CD4-positive, CD25-positive, alpha-beta regulatory T cell (primary cell): ENCODE results near the gene CHID1. TPM values are rescaled to one million over a fixed set of nuclear protein-coding genes. Genes with fewer than 3 reads are reported as not detected.
A peak's percentile ranks its signal among the peaks of the same experiment; 100 is the strongest.

Experiments
- ATAC-seq, 2 donors: fragments of 150-1000 bp; cut with Tn5 transposase; one replicate each; pipeline ENCODE4 v1.10.0; 2021; ENCODE audit warnings: low read depth in 2 of 2, moderate number of reproducible peaks in 2 of 2, moderate library complexity in 1 of 2
- DNase-seq, 3 donors: peaks; one replicate each; pipeline versions ENCODE4 v3.0.0 to v3.0.0-alpha.2; 2012 to 2022; ENCODE audit warnings: mixed read lengths in 1 of 3
- H3K27ac ChIP-seq: one replicate; pipeline ENCODE4 v1.7.0; 2013; ENCODE audit warnings: mild to moderate bottlenecking, low read length; ENCODE audit not compliant: insufficient read depth, poor library complexity, severe bottlenecking
- H3K27me3 ChIP-seq: one replicate; pipeline ENCODE4 v1.7.0; 2013; ENCODE audit warnings: low read length; ENCODE audit not compliant: control insufficient read depth, insufficient read depth
- H3K36me3 ChIP-seq: one replicate; pipeline ENCODE4 v1.7.0; 2013; ENCODE audit warnings: mild to moderate bottlenecking, low read length, moderate library complexity; ENCODE audit not compliant: control insufficient read depth, insufficient read depth
- H3K4me1 ChIP-seq: 2 replicates; pipeline ENCODE4 v1.7.0; 2013; ENCODE audit warnings: mild to moderate bottlenecking, low read length; ENCODE audit not compliant: insufficient read depth, control insufficient read depth, poor library complexity, severe bottlenecking
- H3K4me3 ChIP-seq: one replicate; pipeline ENCODE4 v1.7.0; 2013; ENCODE audit warnings: low read depth, mild to moderate bottlenecking, low read length, moderate library complexity
- H3K9me3 ChIP-seq, 2 experiments: 1 replicate in 1 of 2; 2 replicates in 1 of 2; pipeline ENCODE4 v1.7.0; 2013; ENCODE audit warnings: low read length in 2 of 2, mild to moderate bottlenecking in 1 of 2, moderate library complexity in 1 of 2; ENCODE audit not compliant: control insufficient read depth in 2 of 2
- H3K27ac Mint-ChIP-seq, 3 donors: one replicate each; pipeline ENCODE4 v1.8.0; 2020 to 2022; ENCODE audit warnings: mild to moderate bottlenecking in 3 of 3, mixed read lengths in 3 of 3, moderate library complexity in 2 of 3
- H3K27me3 Mint-ChIP-seq: one replicate; pipeline ENCODE4 v1.8.0; 2022; ENCODE audit warnings: mild to moderate bottlenecking, mixed read lengths
- H3K36me3 Mint-ChIP-seq: one replicate; pipeline ENCODE4 v1.8.0; 2020; ENCODE audit warnings: mixed read lengths
- H3K4me1 Mint-ChIP-seq, 4 donors: one replicate each; pipeline ENCODE4 v1.8.0; 2020 to 2022; ENCODE audit warnings: mixed read lengths in 4 of 4, mild to moderate bottlenecking in 1 of 4
- H3K4me3 Mint-ChIP-seq, 4 donors: one replicate each; pipeline ENCODE4 v1.8.0; 2020 to 2022; ENCODE audit warnings: mild to moderate bottlenecking in 4 of 4, mixed read lengths in 4 of 4, moderate library complexity in 3 of 4
- H3K9me3 Mint-ChIP-seq, 7 donors: one replicate each; pipeline ENCODE4 v1.8.0; 2020 to 2022; ENCODE audit warnings: mixed read lengths in 7 of 7, mild to moderate bottlenecking in 3 of 7, moderate library complexity in 2 of 7
- polyA plus RNA-seq, 4 donors: library from polyadenylated mRNA; unstranded; fragments of 300-500 nt; fragmentation: Illumina TruSeq; gene quantifications; one replicate each; pipeline ENCODE4 v1.2.3, GENCODE V29; 2021
- total RNA-seq: library from RNA; stranded (reverse); gene quantifications from one replicate; pipeline ENCODE4 v1.2.3, GENCODE V29; 2022

CHID1 gene
- total and polyA plus RNA-seq, 5 donors from 2014 or later: 28.7 to 50.6 (median 46.5) TPM

DNA sequence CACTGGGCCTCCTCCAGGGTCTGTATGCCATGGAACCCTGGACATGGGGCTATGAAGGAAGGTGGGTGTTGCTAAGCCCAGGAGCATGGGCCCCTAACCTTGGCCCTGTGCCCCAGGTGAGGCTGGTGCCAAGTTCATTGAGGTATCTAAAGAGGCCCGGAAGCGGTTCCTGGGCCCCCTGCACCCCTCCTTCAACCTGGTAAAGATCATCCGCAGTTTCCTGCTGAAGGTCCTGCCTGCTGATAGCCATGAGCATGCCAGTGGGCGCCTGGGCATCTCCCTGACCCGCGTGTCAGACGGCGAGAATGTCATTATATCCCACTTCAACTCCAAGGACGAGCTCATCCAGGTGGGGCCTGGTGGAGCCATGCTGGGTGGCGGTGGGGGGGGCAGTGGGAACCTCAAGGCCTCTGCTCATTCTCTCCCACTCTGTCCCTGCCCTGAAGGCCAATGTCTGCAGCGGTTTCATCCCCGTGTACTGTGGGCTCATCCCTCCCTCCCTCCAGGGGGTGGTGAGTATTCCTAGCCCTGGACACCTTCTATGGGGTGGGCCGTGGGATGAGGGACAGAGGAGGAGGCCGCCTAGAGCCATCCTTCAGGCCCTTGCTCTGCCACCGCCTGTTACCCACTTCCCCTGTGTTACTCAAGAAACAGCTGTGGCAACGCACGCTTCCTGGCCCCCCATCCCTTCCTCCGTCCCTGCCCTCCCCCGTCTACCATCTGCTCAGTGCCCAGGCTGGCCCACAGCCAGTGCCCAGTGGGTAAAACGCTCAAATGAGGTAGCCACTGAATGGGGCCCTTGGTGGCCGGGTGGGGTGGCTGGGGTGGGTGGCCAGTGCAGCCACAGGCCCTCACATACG lies 88.9 kb downstream of the CHID1 start:
- Mint-ChIP-seq H3K4me1 (peaks cover 0 to 32% (median 10%) of the 10 kb centered on the region in 4 donors), H3K27ac (no peak overlapping the region), H3K4me3 (peak overlapping the region; percentile 90 to 95 (median 92)), H3K27me3 (peaks cover 6% of the 10 kb centered on the region), H3K9me3 (no peaks in the 10 kb centered on the region), H3K36me3 (peaks cover 10% of the 10 kb centered on the region)
- Histone ChIP-seq H3K36me3 (peaks cover 10% of the 10 kb centered on the region), H3K27me3 (no peaks in the 10 kb centered on the region), H3K9me3 (no peaks in the 10 kb centered on the region), H3K27ac (no peak overlapping the region), H3K4me3 (no peak overlapping the region), H3K4me1 (peaks cover 30% of the 10 kb centered on the region)
- DNase-seq (no peak), ATAC-seq (no peak)

DNA sequence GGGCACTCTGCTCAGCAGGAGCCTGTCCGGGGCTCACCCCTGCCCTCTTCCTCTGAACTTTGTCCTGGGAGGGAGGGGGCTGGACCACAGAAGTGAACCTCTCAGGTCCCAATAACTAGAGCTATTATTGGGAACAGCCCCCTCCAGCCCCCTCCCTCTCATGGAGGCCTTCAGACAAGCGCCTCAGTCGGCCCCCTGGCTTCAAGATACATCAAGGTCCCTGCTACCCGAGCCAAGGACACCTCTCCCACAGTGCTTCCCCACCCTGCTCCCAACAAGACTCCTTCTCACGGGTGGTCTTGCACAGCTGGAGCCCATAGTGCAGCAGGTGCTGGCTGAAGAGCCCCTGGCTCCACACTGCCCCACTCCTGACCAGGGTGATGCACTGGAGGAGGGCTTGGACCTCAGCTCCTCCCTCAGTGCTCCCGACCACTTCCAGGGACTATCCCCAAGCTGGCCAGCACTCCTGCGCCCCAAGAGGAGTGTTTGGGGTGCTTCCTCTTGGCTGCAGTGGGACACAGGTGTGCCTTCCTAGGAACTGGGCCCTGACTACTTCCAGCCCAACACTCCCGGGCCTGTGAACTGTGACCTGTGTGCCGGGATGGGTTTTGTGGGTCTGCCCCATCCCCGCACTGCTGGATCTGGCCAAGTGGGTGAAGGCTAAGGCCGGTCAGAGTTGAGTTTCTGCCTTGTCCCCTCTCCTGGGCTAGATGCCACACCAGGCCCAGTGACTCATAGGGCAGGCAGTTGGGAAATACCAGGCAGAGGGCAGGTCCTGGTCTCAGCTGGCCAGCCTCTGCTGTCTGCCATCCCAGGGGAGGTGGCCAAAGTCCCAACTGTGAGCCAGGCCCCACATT lies 89.7 kb downstream of the CHID1 start:
- H3K36me3 ChIP-seq: peaks cover 10% of the 10 kb centered on the region
- Mint-ChIP-seq H3K4me3 (peak overlapping the region; percentile 90 to 95 (median 92)), H3K36me3 (peaks cover 10% of the 10 kb centered on the region), H3K27me3 (no peaks in the 10 kb centered on the region), H3K4me1 (peaks cover 0 to 27% (median 8%) of the 10 kb centered on the region in 4 donors), H3K27ac (peak overlapping the region in 2 of 3 donors; percentile 59 to 75), H3K9me3 (no peaks in the 10 kb centered on the region)
- peak overlapping the region; percentile 96 for H3K27ac ChIP-seq
- H3K4me1 ChIP-seq: peaks cover 21% of the 10 kb centered on the region
- no peaks in the 10 kb centered on the region for H3K9me3 ChIP-seq
- no peaks in the 10 kb centered on the region for H3K27me3 ChIP-seq
- peak overlapping the region; percentile 55 for H3K4me3 ChIP-seq
- ATAC-seq (no peak), DNase-seq (no peak)

- Mint-ChIP-seq H3K4me3 (peak overlapping the region; percentile 90 to 95 (median 92)), H3K9me3 (no peaks in the 10 kb centered on the region), H3K36me3 (peaks cover 7% of the 10 kb centered on the region), H3K27me3 (no peaks in the 10 kb centered on the region), H3K27ac (peak overlapping the region; percentile 75 to 95 (median 90)), H3K4me1 (peaks cover 0 to 27% (median 8%) of the 10 kb centered on the region in 4 donors)
- peaks cover 21% of the 10 kb centered on the region for H3K4me1 ChIP-seq
- peak; percentile 95 to 98 (median 96) for DNase-seq
- no peaks in the 10 kb centered on the region for H3K27me3 ChIP-seq
- peak overlapping the region; percentile 55 for H3K4me3 ChIP-seq
- H3K9me3 ChIP-seq: no peaks in the 10 kb centered on the region
- H3K27ac ChIP-seq: peak overlapping the region; percentile 96
- ATAC-seq: peak; percentile 77 to 82
- peaks cover 10% of the 10 kb centered on the region for H3K36me3 ChIP-seq
Observed at GRCh38 chr11:819943-820649, 90.5 kb downstream of the CHID1 start.

GRCh38 chr11:819129-819931 lies 91.3 kb downstream of the CHID1 start:
- Mint-ChIP-seq H3K36me3 (peaks cover 4% of the 10 kb centered on the region), H3K9me3 (no peaks in the 10 kb centered on the region), H3K27ac (peak overlapping the region in 2 of 3 donors; percentile 75 to 90), H3K27me3 (no peaks in the 10 kb centered on the region), H3K4me3 (peak overlapping the region; percentile 90 to 95 (median 92)), H3K4me1 (peaks cover 0 to 25% (median 7%) of the 10 kb centered on the region in 4 donors)
- DNase-seq (peak; percentile 89 to 93 (median 92)), ATAC-seq (peak; percentile 73 to 74)
- Histone ChIP-seq H3K36me3 (peaks cover 10% of the 10 kb centered on the region), H3K9me3 (no peaks in the 10 kb centered on the region), H3K27me3 (no peaks in the 10 kb centered on the region), H3K4me1 (peaks cover 21% of the 10 kb centered on the region), H3K4me3 (no peak overlapping the region), H3K27ac (peak overlapping the region; percentile 96)

GRCh38 chr11:818396-819128 lies 92.0 kb downstream of the CHID1 start, which contains the start of gene PNPLA2:
Gene PNPLA2 (plus strand): TSS chr11:818914. CDS start chr11:819719, 805 bp downstream.
- no peak for ATAC-seq
- Histone ChIP-seq H3K36me3 (peaks cover 5% of the 10 kb centered on the region), H3K4me1 (peaks cover 21% of the 10 kb centered on the region), H3K4me3 (no peak within 1 kb of the TSS), H3K27ac (peak within 1 kb of the TSS; percentile 96), H3K9me3 (no peaks in the 10 kb centered on the region), H3K27me3 (no peaks in the 10 kb centered on the region)
- Mint-ChIP-seq H3K9me3 (no peaks in the 10 kb centered on the region), H3K36me3 (peaks cover 4% of the 10 kb centered on the region), H3K4me1 (peaks cover 0 to 25% (median 7%) of the 10 kb centered on the region in 4 donors), H3K27ac (peak within 1 kb of the TSS in 2 of 3 donors; percentile 75 to 90), H3K4me3 (peak within 1 kb of the TSS; percentile 90 to 95 (median 92)), H3K27me3 (no peaks in the 10 kb centered on the region)
- no peak for DNase-seq
